GM18508 (cell line): ENCODE data around the gene GSTM4.

Experiments used
- ATAC-seq: cut with Tn5 transposase; IDR thresholded peaks from one replicate; pipeline ENCODE4 v1.9.1; 2021; ENCODE audit warnings: moderate number of reproducible peaks; ENCODE audit not compliant: insufficient read depth, unreplicated experiment

The GSTM4 gene

DNA sequence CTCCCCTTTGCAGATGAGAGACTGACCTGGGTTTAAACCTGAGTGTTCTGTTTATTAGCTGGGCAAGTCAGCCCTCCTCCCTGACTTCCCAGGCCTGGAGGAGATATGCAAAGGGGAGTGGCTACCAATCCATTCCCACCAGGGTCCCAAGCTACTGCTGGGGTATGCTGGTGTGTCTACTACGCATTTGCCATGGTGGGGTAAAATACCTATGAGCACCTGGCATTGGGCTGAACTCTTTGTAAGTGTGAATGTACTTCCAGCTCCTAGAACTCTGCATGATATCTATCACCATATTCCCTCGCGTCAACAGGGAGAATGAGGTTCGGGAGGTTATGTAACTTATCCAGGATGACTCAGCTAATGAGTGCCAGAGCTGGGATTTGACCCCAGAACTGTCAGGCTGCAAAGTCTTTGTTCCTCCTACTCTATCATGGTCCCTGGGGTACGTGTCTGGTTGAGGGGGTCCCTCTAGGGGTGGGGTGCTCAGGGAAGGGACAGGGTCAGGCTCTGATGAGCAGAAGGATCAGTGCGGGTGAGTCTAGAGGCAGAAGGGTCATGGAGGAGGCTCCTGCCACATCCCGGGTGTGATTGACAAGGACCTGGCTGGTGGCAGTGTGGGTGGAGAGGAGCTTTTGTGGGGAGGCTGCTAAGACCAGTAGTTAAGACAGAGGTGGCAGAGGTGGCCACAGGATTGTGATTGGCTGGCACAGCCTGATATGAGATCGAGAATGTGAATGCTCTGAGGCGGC lies 19.5 kb upstream of the GSTM4 start:
- no peak for ATAC-seq

DNA sequence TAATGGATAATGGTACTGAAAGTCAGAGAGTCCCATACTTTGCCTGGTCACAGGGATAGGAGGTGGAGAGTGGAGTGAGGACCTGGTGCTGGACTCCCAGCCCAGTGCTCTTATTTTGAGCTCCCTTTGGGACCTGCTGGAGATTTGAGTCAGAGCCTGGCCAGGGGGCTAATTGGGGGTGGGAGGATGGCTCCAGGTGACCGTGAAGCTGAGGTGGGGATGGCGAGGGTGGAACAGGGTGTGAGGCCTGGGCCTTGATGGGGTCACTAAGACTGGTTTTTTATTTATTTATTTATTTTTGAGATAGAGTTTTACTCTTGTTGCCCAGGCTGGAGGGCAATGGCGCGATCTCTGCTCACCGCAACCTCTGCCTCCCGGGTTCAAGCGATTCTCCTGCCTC lies 18.5 kb upstream of the GSTM4 start:
- no peak for ATAC-seq

DNA sequence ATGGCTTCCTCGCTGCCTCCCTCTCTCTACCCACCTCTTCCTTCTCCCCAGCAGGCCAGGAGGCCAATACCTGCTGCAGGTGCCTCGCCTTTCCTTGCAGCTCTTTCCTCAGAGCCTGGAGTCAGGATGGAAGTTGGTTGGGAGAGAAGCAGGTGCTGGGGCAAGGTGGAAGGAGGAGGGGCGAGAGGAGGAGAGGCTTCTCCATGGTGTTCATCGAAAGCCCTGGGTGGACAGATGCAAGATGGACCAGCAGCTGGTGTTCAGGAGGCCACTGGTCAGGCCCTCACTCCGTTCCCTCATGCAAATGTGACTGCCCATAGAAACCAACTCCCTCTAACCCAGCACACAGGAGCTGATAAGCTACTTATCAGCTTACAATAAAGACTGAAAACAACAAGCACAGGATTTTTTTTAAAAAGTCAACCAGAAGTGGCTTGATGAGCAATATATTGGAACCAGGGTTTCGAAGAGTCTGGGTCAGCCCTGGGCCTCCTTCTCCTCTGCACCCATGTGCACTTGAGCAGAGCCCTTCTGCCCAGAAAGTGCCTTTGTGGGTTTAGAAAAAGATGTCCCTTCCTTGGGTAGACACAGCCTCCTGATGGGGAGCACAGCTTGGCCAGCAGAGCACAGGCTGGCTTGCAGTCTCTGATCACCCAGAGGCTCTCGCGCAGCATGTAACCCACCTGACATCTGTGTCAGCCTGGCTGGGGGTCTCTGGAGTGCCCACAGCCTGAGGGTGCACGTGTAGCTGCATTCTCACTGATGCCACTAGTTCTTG lies 16.6 kb upstream of the GSTM4 start:
- ATAC-seq: no peak

DNA sequence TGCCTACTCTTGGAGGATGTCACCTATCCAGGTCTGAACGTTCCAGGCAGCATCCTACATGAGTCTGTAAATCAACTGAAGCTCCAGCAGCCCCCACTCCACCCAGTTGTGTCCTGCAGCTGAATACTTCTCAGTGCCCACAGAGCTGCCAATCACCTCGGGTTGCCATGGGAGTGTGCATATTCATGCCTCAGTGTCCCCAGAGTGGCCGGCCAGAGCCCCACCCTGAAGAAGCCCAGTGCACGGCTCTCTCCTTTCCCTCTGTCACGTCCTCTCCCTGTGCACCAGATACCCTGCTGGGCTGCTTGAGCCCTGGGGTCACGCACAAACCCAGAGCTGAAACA lies 16.1 kb upstream of the GSTM4 start:
- ATAC-seq: no peak

DNA sequence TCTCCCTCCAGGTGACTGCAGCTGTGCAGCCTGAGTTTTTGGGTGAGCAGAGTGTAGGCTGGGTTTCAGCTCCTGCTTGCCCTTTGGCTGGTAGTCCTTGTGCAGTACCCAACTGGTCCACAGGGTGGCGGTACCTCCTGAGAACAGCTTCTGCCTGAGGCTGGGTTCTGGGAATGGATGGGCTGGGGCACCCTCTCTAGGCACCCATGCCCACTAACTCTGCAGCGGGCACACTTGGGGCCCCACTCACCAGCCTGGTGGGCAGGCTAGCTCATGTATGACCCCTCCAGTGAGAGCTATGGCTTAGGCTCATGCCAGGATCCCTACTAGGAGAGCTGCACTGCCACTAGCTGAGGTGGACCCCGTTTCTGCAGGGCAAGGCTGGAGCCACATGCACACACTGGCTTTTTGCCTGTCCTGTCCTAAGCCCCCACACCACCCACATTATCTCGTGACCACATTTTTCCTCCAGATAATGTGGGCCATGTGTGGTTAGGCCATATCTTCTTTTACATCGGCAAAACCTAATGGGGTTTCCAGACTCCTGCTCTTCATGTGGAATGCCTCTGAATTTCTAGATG lies 15.5 kb upstream of the GSTM4 start:
- no peak for ATAC-seq

DNA sequence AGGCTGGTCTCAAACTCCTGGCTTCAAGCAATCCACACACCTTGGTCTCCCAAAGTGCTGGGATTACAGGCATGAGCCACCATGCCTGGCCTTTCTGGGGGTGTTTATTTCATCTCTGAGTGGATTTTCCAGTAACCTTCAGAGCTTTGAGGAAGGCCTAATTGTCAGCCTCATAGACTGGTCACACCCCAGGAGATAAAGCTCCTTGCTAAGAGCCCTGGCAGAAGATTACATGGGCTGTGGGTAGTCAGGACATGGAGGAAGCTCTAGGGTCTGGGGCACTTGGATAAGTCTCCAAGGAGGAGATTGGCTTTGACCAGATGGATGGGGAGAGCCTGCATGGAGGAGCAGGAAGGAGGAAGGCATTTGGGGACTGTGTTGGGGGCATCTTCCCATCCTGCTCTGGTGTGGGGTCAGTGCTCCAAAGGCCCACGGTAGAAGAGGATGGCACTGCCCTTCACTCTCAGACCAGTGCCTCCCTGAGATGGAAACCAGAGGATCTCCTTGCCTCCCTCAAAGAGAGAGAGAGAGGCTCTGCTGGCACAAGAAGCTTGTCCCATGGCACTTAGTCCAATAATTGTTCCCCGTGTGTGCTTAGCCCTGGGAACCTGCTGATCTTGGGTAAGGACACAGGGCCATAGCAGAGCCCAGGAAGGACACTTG lies 14.7 kb upstream of the GSTM4 start:
- ATAC-seq: no peak

DNA sequence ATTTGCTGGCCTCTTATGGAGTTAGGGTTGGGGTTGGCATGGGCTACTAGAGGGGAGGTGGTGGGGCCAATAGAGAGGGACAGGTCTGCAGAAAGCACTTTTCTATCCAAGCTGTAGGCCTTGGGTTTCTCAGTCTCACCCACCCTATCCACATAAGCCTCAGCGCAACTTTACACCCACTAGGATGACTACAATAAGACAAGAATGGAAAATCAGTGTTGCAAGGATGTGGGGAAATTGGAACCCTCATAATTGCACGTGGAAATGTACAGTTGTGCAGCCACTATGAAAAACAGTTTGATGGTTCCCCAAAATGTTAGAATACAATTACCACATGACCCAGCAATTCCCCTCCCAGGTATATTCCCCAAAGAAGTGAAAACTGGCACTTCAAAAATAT lies 14.0 kb upstream of the GSTM4 start:
- ATAC-seq: no peak

DNA sequence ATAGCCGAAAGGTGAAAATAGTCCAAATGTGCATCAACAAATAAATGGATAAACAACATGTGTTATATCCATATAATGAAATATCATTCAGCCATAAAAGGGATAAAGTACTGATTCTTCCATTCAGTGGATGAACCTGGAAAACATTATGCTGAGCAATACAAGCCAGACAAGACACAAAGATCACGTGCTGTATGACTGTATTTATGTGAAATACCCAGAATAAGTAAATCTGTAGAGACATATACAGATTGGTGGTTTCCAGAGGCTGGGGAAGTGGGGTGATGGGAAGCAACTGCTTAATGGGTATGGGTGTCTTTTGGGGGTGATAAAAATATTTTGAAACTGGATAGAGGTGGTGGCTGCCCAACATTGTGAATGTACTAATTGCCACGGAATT lies 13.3 kb upstream of the GSTM4 start:
- ATAC-seq: no peak

DNA sequence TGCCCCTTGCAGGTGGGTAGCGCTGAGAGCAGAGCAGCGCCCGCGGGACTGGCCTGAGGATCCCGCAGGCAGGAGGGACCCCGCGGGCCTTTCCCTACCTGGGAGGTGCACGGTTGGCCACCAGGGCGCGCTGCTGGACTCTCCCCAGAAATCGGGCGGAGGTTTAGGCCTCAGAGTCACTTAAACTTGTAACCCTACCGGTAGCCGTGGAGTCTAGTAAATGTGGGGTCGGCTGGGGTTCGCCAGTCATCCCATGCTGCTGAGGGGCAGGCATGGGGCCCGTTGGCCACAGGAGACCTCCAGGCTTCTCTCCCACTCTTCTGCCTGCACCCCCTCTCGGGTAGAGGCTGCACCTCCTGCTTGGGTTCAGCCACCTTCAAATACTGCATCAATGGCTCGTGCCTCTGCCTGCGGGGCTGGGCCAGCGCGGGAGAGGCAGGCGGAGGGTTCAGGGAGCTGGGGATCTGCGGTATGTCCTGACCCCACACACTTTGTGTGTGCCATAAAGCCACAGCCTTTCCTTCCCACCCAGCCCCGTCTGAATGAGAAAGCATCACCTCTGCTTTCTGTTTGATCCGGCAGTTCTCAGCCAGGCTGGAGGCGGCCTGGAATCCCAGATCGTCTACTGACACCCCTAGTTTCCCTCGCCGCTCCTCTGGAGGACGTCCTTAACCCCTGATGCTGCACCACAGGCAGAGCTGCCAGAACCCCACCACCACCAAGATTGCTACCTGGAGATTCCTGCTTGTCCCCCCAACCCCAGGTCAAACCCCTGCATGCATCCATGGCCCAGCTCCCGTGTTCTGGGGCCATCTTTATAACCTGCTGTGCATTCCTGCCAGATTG lies 12.3 kb upstream of the GSTM4 start:
- no peak for ATAC-seq

DNA sequence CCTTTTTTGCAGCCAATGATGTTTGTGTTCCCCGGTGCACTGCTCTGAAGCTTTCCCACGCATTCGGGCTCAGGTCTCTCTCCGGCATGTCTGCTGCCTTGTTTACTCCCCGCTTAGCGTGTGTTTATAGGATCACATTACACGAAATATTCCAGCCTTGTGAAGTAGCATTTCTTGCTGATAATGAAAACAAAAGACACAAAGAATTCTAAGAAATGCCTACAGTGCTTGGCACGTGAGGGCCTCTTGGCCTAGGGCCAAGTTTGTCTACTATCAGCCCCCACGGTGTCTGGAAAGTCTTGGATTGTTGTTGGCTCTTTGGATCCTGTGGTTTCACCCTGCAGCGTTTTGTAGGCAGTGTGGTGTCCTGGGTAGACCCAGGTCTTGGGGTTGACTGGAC lies 11.2 kb upstream of the GSTM4 start:
- no peak for ATAC-seq

DNA sequence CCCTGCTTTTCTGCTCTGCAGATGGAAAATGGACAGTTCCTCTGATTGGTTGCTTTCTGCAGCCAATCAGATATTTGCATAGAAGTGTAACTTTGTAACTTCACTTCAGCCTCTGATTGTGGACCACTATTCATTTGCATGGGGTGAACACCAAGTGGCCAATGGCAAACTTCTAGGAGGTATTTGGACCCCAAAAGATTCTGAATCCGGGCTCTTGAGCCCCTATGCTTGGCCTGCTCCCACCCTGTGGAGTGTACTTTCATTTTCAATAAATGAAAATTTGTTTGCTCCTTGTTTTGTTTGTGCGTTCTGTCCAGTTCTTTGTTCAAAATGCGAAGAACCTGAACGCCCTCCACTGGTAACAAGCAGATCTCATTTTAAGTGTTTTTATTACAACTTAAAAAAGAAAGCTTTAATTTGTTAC lies 6.4 kb upstream of the GSTM4 start:
- ATAC-seq: no peak

DNA sequence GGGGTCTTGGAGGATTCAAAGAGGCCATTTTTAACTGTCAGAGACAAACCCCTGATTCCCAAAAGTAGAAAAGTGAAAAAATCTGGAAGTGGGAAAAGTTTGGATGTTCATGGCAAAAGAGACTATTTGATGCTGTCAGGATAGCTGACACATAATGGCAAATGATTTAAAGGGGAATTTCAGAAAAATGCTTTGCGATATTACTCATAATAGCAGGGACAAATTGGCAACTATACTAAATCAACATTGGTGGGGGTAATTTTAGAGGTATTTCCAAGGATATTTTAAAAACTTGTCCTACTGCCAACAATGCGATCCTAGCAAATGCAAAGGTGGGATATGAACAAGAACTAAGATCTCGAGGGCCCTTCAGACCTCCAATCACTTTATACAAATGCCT lies 5.3 kb upstream of the GSTM4 start:
- no peak for ATAC-seq

DNA sequence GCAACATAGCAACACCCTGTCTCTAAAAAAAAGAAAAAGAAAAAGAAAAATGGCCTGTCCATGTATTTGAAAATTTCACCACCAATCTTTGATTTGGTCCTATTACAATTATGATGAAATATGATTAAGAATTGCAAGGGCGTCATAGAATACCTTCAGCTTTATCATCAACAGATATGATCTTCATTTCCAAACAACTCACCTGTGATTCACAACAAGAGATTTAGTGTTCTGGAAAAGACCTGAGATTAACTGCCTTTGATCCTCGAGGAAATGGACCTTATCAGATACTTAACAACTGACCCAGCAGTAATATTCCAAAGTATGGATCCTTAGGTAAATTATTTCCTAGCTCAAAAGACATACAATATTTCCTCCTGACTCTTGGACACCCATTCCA lies 3.5 kb upstream of the GSTM4 start:
- ATAC-seq: no peak

DNA sequence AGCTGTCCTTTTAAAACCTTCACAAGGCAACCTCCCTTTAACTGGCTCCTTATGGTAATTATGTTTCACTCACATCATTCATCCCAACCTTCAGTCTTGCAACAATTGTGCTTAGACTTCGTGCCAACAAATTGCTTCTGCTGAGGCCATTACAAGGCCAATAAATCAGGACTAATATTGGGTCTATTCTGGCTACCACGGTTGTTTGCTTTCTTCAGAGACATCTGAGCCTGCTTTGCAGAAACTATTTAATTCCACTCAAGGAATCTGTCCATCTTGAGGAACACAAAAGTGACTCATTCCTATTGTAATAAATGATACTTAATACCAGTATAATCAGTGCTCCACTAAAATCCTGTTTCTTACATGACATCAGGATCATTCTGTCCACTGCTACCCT lies 2.6 kb upstream of the GSTM4 start:
- no peak for ATAC-seq

DNA sequence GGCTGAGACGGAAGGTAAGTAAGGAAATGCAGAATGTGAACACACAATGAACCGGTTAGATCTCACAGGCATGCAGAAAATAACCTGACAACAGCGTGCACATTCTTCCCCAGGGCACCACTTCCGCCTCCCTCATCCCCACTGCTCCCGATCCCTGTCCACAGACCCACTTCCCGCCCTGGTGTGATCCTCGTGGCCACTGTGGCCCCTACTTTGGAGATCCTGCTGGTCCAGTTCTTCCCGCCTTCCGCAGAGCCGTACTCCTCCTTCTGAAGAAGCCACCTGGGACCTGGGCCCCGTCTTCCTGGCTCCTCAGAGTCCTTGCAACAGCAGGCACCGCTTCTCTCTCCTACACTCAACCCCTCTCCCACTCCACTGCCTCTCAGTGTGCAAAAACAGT lies 1.4 kb upstream of the GSTM4 start:
- ATAC-seq: no peak

DNA sequence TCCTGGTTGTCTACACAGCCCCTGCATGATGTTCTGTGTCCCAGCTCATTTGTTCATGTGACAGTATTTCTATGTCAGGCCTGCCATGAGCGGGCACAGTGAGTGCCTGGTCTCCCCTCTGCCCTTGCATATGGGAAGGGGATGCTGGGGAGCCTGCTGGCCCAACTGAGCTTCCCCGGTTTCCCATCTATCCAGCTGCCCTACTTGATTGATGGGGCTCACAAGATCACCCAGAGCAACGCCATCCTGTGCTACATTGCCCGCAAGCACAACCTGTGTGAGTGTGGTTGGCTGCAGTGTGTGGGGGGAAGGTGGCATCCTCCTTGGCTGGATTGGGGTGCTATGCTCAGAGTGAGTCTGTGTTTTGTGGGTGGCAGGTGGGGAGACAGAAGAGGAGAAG lies 1.5 kb downstream of the GSTM4 start:
- ATAC-seq: no peak

DNA sequence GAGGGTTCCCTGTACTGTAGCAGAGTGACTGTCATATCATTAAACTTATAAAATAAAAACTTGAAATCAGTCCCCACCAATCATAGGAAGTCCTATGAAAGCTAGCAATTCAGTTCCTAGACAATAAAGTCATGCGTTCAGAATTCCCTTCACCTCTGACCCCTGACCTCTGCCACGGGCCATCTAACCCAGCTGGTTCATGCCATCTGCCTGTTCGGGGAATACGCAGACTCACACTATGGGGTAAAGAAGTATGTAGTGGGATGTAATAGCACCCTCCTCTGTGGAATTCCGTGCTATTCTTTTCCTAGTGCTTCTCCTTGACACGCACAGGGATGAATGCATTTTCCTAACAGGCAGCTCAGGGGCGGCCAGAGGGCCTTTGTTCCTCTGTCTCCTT lies 2.1 kb downstream of the GSTM4 start:
- ATAC-seq: no peak

DNA sequence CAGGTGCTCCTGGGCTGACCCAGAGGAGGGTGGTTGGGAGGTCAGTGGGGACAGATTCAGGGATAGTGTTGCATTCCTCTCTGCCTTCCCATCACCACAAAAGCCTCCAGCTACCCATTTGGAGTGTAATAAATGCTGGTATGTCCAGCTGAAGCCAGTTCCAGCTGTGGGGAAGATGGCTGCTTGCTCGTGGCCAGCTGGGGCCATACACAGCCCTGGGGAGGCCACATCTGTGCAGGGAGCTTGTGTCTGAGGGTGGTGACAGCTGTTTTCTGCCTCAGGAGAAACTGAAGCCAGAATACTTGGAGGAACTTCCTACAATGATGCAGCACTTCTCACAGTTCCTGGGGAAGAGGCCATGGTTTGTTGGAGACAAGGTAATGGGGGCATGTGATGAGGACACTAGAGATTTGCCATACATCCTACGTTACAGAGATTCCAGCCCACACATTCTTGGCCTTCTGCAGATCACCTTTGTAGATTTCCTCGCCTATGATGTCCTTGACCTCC lies 2.7 kb downstream of the GSTM4 start:
- ATAC-seq: no peak

DNA sequence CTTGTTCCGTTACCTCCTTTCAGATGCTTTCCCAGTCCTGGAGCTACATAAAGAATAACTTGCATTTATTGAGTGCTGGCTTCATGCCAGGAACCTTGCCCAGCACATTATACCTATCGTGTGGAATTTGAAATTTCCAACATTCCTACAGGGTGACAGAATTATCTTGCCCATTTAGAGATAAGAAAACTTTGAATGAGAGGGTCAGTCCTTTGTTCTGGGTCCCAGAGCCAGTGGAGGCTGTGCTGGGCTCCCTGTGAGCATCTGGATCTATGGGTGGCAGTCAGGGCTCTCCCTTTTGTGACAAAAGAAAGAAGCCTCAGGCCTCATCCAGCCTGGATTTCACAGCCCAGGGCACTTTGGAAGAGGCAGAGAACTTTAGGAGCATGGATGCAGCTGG lies 3.2 kb downstream of the GSTM4 start:
- no peak for ATAC-seq

DNA sequence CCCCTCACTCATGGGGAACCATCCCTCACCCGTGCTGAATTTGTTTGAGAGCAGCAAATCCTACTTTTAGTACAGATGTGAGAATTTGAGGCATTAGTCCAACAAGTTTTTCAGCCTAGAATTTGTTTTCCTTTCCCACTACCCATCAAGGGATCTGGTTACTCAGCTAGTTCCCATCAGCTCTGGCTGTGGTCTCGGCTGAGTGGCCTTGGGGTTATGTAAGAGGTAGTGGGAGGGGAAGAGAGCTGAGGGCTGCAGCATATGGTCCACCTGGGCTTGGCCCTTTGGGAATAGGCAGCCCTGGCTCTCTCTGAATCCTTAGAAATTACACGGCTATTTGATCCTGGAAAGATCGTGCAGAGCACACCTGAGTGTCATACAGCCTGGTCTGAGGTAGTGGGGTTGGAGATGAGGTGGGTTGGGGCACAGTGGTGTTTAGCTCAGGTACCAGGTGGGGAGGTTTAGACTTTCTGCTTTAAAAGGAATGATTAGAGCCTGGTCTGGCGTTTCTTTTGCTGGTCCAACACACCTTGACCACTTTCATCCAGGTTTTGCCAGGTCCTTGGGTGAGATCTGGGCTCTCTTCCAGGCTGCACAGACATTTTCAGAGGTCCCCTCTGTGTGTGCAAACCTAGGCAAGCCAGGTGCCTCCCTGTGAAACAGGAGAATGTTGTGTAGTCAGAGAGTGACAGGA lies 4.2 kb downstream of the GSTM4 start:
- ATAC-seq: no peak
